K562 (cell line): ENCODE measurements around the gene PDE4D. TPM values are rescaled to one million over a fixed set of nuclear protein-coding genes. Genes with fewer than 3 reads are reported as not detected.

ENCODE experiments used
- CREBBP ChIP-seq: IDR thresholded peaks from one replicate; pipeline ENCODE4 v1.6.1; 2012; ENCODE audit warnings: low read depth, mild to moderate bottlenecking, control low read depth, inconsistent platforms, low read length
- EGR1 ChIP-seq: fragments of 450-650 bp; conservative IDR thresholded peaks from 2 replicates; pipeline ENCODE4 v1.6.1; 2017; ENCODE audit warnings: mild to moderate bottlenecking
- FIP1L1 ChIP-seq: fragments of 200-400 bp; formaldehyde crosslinking; IDR thresholded peaks from 2 replicates; pipeline ENCODE4 v1.6.1; 2018; ENCODE audit warnings: mild to moderate bottlenecking, low read depth, low read length; ENCODE audit not compliant: poor library complexity, severe bottlenecking
- HMG20A ChIP-seq: fragments of 450-650 bp; formaldehyde crosslinking; conservative IDR thresholded peaks from 2 replicates; pipeline ENCODE4 v1.4.0; 2020; ENCODE audit warnings: mild to moderate bottlenecking, mixed read lengths
- KLF1 ChIP-seq: fragments of 450-650 bp; IDR thresholded peaks from 2 replicates; pipeline ENCODE4 v1.6.1; 2016; ENCODE audit warnings: missing genetic modification characterization, missing compliant biosample characterization
- RBM15 ChIP-seq: fragments of 200-400 bp; formaldehyde crosslinking; IDR thresholded peaks from 2 replicates; pipeline ENCODE4 v1.6.1; 2018; ENCODE audit warnings: mild to moderate bottlenecking, low read length, moderate library complexity; ENCODE audit not compliant: insufficient read depth
- ZSCAN29 ChIP-seq: fragments of 450-650 bp; IDR thresholded peaks from 2 replicates; pipeline ENCODE4 v1.6.1; 2017
- polyA plus RNA-seq, 8 experiments: library from polyadenylated mRNA; depleted of rRNA in 4 of 8; stranded (reverse) in 5 of 8; unstranded in 3 of 8; fragments of >200 nt; fragmentation: Nextera tagmentation in 2 of 8; fragmentation: Illumina TruSeq in 1 of 8; extraction: Ambion mirVana in 2 of 8; extraction: Trizol in 1 of 8; gene quantifications; 2 replicates each; pipeline versions ENCODE4 v1.2.1 to v1.2.3, GENCODE V29; 2011 to 2014; ENCODE audit warnings: inconsistent platforms in 1 of 8, missing spikeins in 1 of 8
- total RNA-seq, 7 experiments: library from RNA; depleted of rRNA in 6 of 7; stranded (reverse); fragments of >200 nt in 6 of 7; fragmentation: Illumina TruSeq in 2 of 7; extraction: Trizol in 2 of 7; gene quantifications; 2 replicates each; pipeline versions ENCODE4 v1.2.1 to v1.2.3, GENCODE V29; 2011 to 2021; ENCODE audit warnings: low replicate concordance in 1 of 7
- TF ChIP-seq, protein P1 (sequence below): fragments of 450-650 bp; IDR thresholded peaks from 2 replicates; pipeline ENCODE4 v1.6.1; 2016
- TF ChIP-seq, protein P2 (sequence below): sonication (generic); formaldehyde crosslinking; IDR thresholded peaks from 2 replicates; pipeline ENCODE4 v1.8.1; 2023; ENCODE audit warnings: mild to moderate bottlenecking, missing genetic modification reagents
- TF ChIP-seq, protein P3 (sequence below): fragments of 450-650 bp; IDR thresholded peaks from 2 replicates; pipeline ENCODE4 v1.6.1; 2017; ENCODE audit warnings: antibody characterized with exemption, mild to moderate bottlenecking

The PDE4D gene
- total and polyA plus RNA-seq, 9 of the 15 experiments (the other 6 are each of a cell fraction or from before 2014, with no cell fraction given): 0.04 to 0.46 (median 0.13) TPM

DNA sequence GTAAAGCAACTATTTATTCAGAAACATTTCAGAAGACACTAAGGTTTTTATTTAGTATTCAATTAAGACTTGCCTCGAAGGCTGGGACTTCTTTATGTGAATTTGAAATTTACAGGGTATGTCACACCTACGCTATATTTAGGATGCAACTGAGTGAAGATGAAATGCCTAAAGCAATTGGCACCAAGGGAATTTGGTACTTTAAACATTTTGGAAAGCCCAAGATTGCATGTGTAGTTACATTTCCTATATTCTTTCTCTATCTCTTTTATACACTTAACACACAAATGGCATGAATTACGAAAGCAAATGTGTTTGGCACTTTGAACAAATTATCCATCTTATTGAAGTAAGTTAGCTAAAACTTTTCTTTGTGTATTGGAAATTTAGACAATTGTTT lies 633.3 kb downstream of the PDE4D start (continued):
- TF ChIP-seq FIP1L1: no peak
- no peak for TF ChIP-seq ZSCAN29
- TF ChIP-seq, protein P1, sequence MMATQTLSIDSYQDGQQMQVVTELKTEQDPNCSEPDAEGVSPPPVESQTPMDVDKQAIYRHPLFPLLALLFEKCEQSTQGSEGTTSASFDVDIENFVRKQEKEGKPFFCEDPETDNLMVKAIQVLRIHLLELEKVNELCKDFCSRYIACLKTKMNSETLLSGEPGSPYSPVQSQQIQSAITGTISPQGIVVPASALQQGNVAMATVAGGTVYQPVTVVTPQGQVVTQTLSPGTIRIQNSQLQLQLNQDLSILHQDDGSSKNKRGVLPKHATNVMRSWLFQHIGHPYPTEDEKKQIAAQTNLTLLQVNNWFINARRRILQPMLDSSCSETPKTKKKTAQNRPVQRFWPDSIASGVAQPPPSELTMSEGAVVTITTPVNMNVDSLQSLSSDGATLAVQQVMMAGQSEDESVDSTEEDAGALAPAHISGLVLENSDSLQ: no peak
- TF ChIP-seq, protein P2, sequence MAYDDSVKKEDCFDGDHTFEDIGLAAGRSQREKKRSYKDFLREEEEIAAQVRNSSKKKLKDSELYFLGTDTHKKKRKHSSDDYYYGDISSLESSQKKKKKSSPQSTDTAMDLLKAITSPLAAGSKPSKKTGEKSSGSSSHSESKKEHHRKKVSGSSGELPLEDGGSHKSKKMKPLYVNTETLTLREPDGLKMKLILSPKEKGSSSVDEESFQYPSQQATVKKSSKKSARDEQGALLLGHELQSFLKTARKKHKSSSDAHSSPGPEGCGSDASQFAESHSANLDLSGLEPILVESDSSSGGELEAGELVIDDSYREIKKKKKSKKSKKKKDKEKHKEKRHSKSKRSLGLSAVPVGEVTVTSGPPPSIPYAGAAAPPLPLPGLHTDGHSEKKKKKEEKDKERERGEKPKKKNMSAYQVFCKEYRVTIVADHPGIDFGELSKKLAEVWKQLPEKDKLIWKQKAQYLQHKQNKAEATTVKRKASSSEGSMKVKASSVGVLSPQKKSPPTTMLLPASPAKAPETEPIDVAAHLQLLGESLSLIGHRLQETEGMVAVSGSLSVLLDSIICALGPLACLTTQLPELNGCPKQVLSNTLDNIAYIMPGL (CRISPR knock-in tag): no peak
- TF ChIP-seq CREBBP: no peak
- TF ChIP-seq, protein P3, sequence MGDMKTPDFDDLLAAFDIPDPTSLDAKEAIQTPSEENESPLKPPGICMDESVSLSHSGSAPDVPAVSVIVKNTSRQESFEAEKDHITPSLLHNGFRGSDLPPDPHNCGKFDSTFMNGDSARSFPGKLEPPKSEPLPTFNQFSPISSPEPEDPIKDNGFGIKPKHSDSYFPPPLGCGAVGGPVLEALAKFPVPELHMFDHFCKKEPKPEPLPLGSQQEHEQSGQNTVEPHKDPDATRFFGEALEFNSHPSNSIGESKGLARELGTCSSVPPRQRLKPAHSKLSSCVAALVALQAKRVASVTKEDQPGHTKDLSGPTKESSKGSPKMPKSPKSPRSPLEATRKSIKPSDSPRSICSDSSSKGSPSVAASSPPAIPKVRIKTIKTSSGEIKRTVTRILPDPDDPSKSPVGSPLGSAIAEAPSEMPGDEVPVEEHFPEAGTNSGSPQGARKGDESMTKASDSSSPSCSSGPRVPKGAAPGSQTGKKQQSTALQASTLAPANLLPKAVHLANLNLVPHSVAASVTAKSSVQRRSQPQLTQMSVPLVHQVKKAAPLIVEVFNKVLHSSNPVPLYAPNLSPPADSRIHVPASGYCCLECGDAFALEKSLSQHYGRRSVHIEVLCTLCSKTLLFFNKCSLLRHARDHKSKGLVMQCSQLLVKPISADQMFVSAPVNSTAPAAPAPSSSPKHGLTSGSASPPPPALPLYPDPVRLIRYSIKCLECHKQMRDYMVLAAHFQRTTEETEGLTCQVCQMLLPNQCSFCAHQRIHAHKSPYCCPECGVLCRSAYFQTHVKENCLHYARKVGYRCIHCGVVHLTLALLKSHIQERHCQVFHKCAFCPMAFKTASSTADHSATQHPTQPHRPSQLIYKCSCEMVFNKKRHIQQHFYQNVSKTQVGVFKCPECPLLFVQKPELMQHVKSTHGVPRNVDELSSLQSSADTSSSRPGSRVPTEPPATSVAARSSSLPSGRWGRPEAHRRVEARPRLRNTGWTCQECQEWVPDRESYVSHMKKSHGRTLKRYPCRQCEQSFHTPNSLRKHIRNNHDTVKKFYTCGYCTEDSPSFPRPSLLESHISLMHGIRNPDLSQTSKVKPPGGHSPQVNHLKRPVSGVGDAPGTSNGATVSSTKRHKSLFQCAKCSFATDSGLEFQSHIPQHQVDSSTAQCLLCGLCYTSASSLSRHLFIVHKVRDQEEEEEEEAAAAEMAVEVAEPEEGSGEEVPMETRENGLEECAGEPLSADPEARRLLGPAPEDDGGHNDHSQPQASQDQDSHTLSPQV: no peak
- TF ChIP-seq EGR1: no peak
- TF ChIP-seq HMG20A (CRISPR knock-in tag): no peak
- TF ChIP-seq RBM15: no peak
- no peak for TF ChIP-seq KLF1 (tag)
